ENCODE data around the gene SGO1. TPM values are rescaled to one million over a fixed set of nuclear protein-coding genes. Genes with fewer than 3 reads are reported as not detected.

The SGO1 gene
- 5.4 TPM for polyA plus RNA-seq (2012; ENCODE audit: insufficient read length, low read depth)

- TF ChIP-seq POLR2AphosphoS5 (IDR thresholded peaks at IDR 0.05; ENCODE audit: low read depth, low read length) (peak; percentile 83), REST (IDR thresholded peaks at IDR 0.05; ENCODE audit: insufficient read depth in 1 of 2, low read depth in 2 of 2, low read length in 2 of 2) (no peak), TAF1 (IDR thresholded peaks at IDR 0.05; ENCODE audit: borderline replicate concordance, insufficient read depth, low read length) (peak; percentile 85; the same call in 1 of the 2 replicates), SIN3A (IDR thresholded peaks at IDR 0.05; ENCODE audit: borderline replicate concordance, insufficient read depth, low read length) (peak; percentile 40), FOXP2 (optimal IDR thresholded peaks at IDR 0.05; ENCODE audit: borderline replicate concordance, extremely low read depth, extremely low read length, insufficient read depth) (peak; percentile 89)
Observed at GRCh38 chr3:20185679-20186599, at the start of gene SGO1. Gene SGO1, minus strand, starts transcription at chr3:20186206. Its CDS starts 2,179 bp downstream, at chr3:20184027.

GRCh38 chr3:20235796-20236195 lies 49.8 kb upstream of the SGO1 start:
- TF ChIP-seq FOXP2 (optimal IDR thresholded peaks at IDR 0.05; ENCODE audit: borderline replicate concordance, extremely low read depth, extremely low read length, insufficient read depth) (no peak), TAF1 (IDR thresholded peaks at IDR 0.05; ENCODE audit: borderline replicate concordance, insufficient read depth, low read length) (no peak), REST (IDR thresholded peaks at IDR 0.05; ENCODE audit: insufficient read depth in 1 of 2, low read depth in 2 of 2, low read length in 2 of 2) (no peak), POLR2AphosphoS5 (IDR thresholded peaks at IDR 0.05; ENCODE audit: low read depth, low read length) (no peak), SIN3A (IDR thresholded peaks at IDR 0.05; ENCODE audit: borderline replicate concordance, insufficient read depth, low read length) (no peak)

- TF ChIP-seq REST (IDR thresholded peaks at IDR 0.05; ENCODE audit: insufficient read depth in 1 of 2, low read depth in 2 of 2, low read length in 2 of 2) (no peak), TAF1 (IDR thresholded peaks at IDR 0.05; ENCODE audit: borderline replicate concordance, insufficient read depth, low read length) (no peak), FOXP2 (optimal IDR thresholded peaks at IDR 0.05; ENCODE audit: borderline replicate concordance, extremely low read depth, extremely low read length, insufficient read depth) (no peak), POLR2AphosphoS5 (IDR thresholded peaks at IDR 0.05; ENCODE audit: low read depth, low read length) (no peak), SIN3A (IDR thresholded peaks at IDR 0.05; ENCODE audit: borderline replicate concordance, insufficient read depth, low read length) (no peak)
Observed at GRCh38 chr3:20232906-20233780, 47.1 kb upstream of the SGO1 start.

- TF ChIP-seq TAF1 (IDR thresholded peaks at IDR 0.05; ENCODE audit: borderline replicate concordance, insufficient read depth, low read length): no peak
Observed at GRCh38 chr3:20230954-20231353, 44.9 kb upstream of the SGO1 start.

- TF ChIP-seq TAF1 (IDR thresholded peaks at IDR 0.05; ENCODE audit: borderline replicate concordance, insufficient read depth, low read length) (no peak), REST (IDR thresholded peaks at IDR 0.05; ENCODE audit: insufficient read depth in 1 of 2, low read depth in 2 of 2, low read length in 2 of 2) (no peak), SIN3A (IDR thresholded peaks at IDR 0.05; ENCODE audit: borderline replicate concordance, insufficient read depth, low read length) (no peak), POLR2AphosphoS5 (IDR thresholded peaks at IDR 0.05; ENCODE audit: low read depth, low read length) (no peak), FOXP2 (optimal IDR thresholded peaks at IDR 0.05; ENCODE audit: borderline replicate concordance, extremely low read depth, extremely low read length, insufficient read depth) (no peak)
Observed at GRCh38 chr3:20225769-20226168, 39.8 kb upstream of the SGO1 start.

Data from PFSK-1 (cell line).